Measurements from ENCODE around the gene CNPY4.

Gene CNPY4

GRCh38 chr7:100072462-100072861 lies 47.0 kb upstream of the CNPY4 start:
- TF ChIP-seq EZH2phosphoT487 (IDR thresholded peaks at IDR 0.05; ENCODE audit: borderline replicate concordance) (no peak), CTCF (conservative IDR thresholded peaks at IDR 0.05; ENCODE audit: low read length) (no peak)
- H3K4me1 ChIP-seq (ENCODE audit: insufficient read depth, low read length, poor library complexity, severe bottlenecking) = no peaks in the 10 kb centered on the region
- no peak overlapping the region for H2AFZ ChIP-seq (ENCODE audit: low read length)
- H3K9me2 ChIP-seq (replicated peaks; ENCODE audit: low read depth, low read length) = no peaks in the 10 kb centered on the region
- no peaks in the 10 kb centered on the region for H3F3A ChIP-seq (ENCODE audit: low read depth)
- no peak overlapping the region for H3K9ac ChIP-seq (ENCODE audit: low read depth, low read length, poor library complexity, severe bottlenecking)
- H4K20me1 ChIP-seq (ENCODE audit: insufficient read depth, low read length, poor library complexity, severe bottlenecking) = peaks cover 9% of the 10 kb centered on the region
- H3K27me3 ChIP-seq (ENCODE audit: insufficient read depth, low read length, poor library complexity, severe bottlenecking) = no peaks in the 10 kb centered on the region
- peaks cover 24% of the 10 kb centered on the region; the same call in 1 of the 2 replicates for H3K9me3 ChIP-seq (ENCODE audit: insufficient read depth, low read depth, low read length)
- no peak overlapping the region for H3K4me2 ChIP-seq (ENCODE audit: low read depth, low read length, poor library complexity, severe bottlenecking)
- H3K79me2 ChIP-seq (ENCODE audit: insufficient read depth, low read length) = peaks cover 14% of the 10 kb centered on the region; the same call in 1 of the 2 replicates
- no peak overlapping the region for H3K4me3 ChIP-seq (ENCODE audit: low read length, poor library complexity, severe bottlenecking)
- H3K36me3 ChIP-seq (ENCODE audit: insufficient read depth, low read length) = peaks cover 76% of the 10 kb centered on the region

- Histone ChIP-seq H3K79me2 (ENCODE audit: insufficient read depth, low read length) (peaks cover 36% of the 10 kb centered on the region), H3K9me2 (replicated peaks; ENCODE audit: low read depth, low read length) (no peaks in the 10 kb centered on the region), H3K9me3 (ENCODE audit: insufficient read depth, low read depth, low read length) (peaks cover 24% of the 10 kb centered on the region; the same call in 1 of the 2 replicates), H3K4me1 (ENCODE audit: insufficient read depth, low read length, poor library complexity, severe bottlenecking) (peaks cover 11% of the 10 kb centered on the region), H3K4me3 (ENCODE audit: low read length, poor library complexity, severe bottlenecking) (no peak overlapping the region), H2AFZ (ENCODE audit: low read length) (no peak overlapping the region), H3K36me3 (ENCODE audit: insufficient read depth, low read length) (peaks cover 82% of the 10 kb centered on the region), H3K27me3 (ENCODE audit: insufficient read depth, low read length, poor library complexity, severe bottlenecking) (no peaks in the 10 kb centered on the region), H3K4me2 (ENCODE audit: low read depth, low read length, poor library complexity, severe bottlenecking) (no peak overlapping the region), H4K20me1 (ENCODE audit: insufficient read depth, low read length, poor library complexity, severe bottlenecking) (peaks cover 28% of the 10 kb centered on the region), H3F3A (ENCODE audit: low read depth) (no peaks in the 10 kb centered on the region), H3K9ac (ENCODE audit: low read depth, low read length, poor library complexity, severe bottlenecking) (no peak overlapping the region)
- TF ChIP-seq EZH2phosphoT487 (IDR thresholded peaks at IDR 0.05; ENCODE audit: borderline replicate concordance) (no peak), CTCF (conservative IDR thresholded peaks at IDR 0.05; ENCODE audit: low read length) (no peak)
Measured at GRCh38 chr7:100074841-100075240, 44.6 kb upstream of the CNPY4 start.

GRCh38 chr7:100075418-100075817 lies 44.0 kb upstream of the CNPY4 start:
- no peaks in the 10 kb centered on the region for H3K9me2 ChIP-seq (replicated peaks; ENCODE audit: low read depth, low read length)
- peaks cover 76% of the 10 kb centered on the region for H3K36me3 ChIP-seq (ENCODE audit: insufficient read depth, low read length)
- no peaks in the 10 kb centered on the region for H3F3A ChIP-seq (ENCODE audit: low read depth)
- H3K4me1 ChIP-seq (ENCODE audit: insufficient read depth, low read length, poor library complexity, severe bottlenecking) = peaks cover 16% of the 10 kb centered on the region
- no peak overlapping the region for H3K9ac ChIP-seq (ENCODE audit: low read depth, low read length, poor library complexity, severe bottlenecking)
- H3K4me2 ChIP-seq (ENCODE audit: low read depth, low read length, poor library complexity, severe bottlenecking) = no peak overlapping the region
- H4K20me1 ChIP-seq (ENCODE audit: insufficient read depth, low read length, poor library complexity, severe bottlenecking) = peaks cover 34% of the 10 kb centered on the region
- TF ChIP-seq CTCF (conservative IDR thresholded peaks at IDR 0.05; ENCODE audit: low read length) = no peak
- TF ChIP-seq EZH2phosphoT487 (IDR thresholded peaks at IDR 0.05; ENCODE audit: borderline replicate concordance) = no peak
- peaks cover 24% of the 10 kb centered on the region; the same call in 1 of the 2 replicates for H3K9me3 ChIP-seq (ENCODE audit: insufficient read depth, low read depth, low read length)
- H3K79me2 ChIP-seq (ENCODE audit: insufficient read depth, low read length) = peaks cover 42% of the 10 kb centered on the region
- H2AFZ ChIP-seq (ENCODE audit: low read length) = no peak overlapping the region
- H3K27me3 ChIP-seq (ENCODE audit: insufficient read depth, low read length, poor library complexity, severe bottlenecking) = no peaks in the 10 kb centered on the region
- no peak overlapping the region for H3K4me3 ChIP-seq (ENCODE audit: low read length, poor library complexity, severe bottlenecking)

Data from Loucy (cell line).